Endothelial cell of hepatic sinusoid (primary cell): ENCODE measurements around the gene MAGIX.
"Not testable (repeated sequence)": the region's sequence is repeated elsewhere in the genome, so short reads cannot be mapped to it uniquely, and the experiment has no call there.

Experiments used
- in situ Hi-C: cut with HindIII; loops from 2 replicates; pipeline ENCODE4 v1.10.0; 2017; ENCODE audit warnings: low sequenced_read_pairs

MAGIX gene

GRCh38 chrX:49162620-49163019 lies at the start of gene MAGIX:
TSS of gene MAGIX (plus strand) at chrX:49162758. CDS start at chrX:49162890, 132 bp downstream.
- in situ Hi-C loops = no loop called here

- in situ Hi-C loops = no loop called here
These were observed 46.5 kb upstream of the MAGIX start for GRCh38 chrX:49116076-49116475.

- in situ Hi-C loops = no loop called here
These were observed 45.8 kb upstream of the MAGIX start for GRCh38 chrX:49116716-49117115.

- in situ Hi-C loops = no loop called here
These were observed 45.0 kb upstream of the MAGIX start for GRCh38 chrX:49117581-49117980.

GRCh38 chrX:49120091-49120490 lies 42.5 kb upstream of the MAGIX start:
- in situ Hi-C loops = no loop called here

GRCh38 chrX:49122499-49122898 lies 40.1 kb upstream of the MAGIX start:
- in situ Hi-C loops = no loop called here

- in situ Hi-C loops = not testable (repeated sequence)
These were observed 34.8 kb upstream of the MAGIX start for GRCh38 chrX:49127742-49128258.

- in situ Hi-C loops = no loop called here
These were observed 33.1 kb upstream of the MAGIX start for GRCh38 chrX:49129427-49129826.

- in situ Hi-C loops = not testable (repeated sequence)
These were observed 30.3 kb upstream of the MAGIX start for GRCh38 chrX:49132275-49132674.

GRCh38 chrX:49133759-49134158 lies 28.8 kb upstream of the MAGIX start:
- in situ Hi-C loops = no loop called here

- in situ Hi-C loops = no loop called here
These were observed 25.1 kb upstream of the MAGIX start for GRCh38 chrX:49137492-49137891.

GRCh38 chrX:49139713-49140112 lies 22.8 kb upstream of the MAGIX start:
- in situ Hi-C loops = no loop called here

GRCh38 chrX:49142264-49142663 lies 20.3 kb upstream of the MAGIX start:
- in situ Hi-C loops = not testable (repeated sequence)

GRCh38 chrX:49143154-49143553 lies 19.4 kb upstream of the MAGIX start:
- in situ Hi-C loops = not testable (repeated sequence)

- in situ Hi-C loops = no loop called here
These were observed 15.3 kb upstream of the MAGIX start for GRCh38 chrX:49147282-49147681.

GRCh38 chrX:49147936-49148335 lies 14.6 kb upstream of the MAGIX start:
- in situ Hi-C loops = no loop called here

- in situ Hi-C loops = not testable (repeated sequence)
These were observed 14.0 kb upstream of the MAGIX start for GRCh38 chrX:49148390-49149100.

GRCh38 chrX:49149291-49149690 lies 13.3 kb upstream of the MAGIX start:
- in situ Hi-C loops = not testable (repeated sequence)

GRCh38 chrX:49153467-49153866 lies 9.1 kb upstream of the MAGIX start:
- in situ Hi-C loops = loop anchor here (10.0 kb wide), 1 partner anchor 101 kb away; no protein-coding TSS in a partner anchor

- in situ Hi-C loops = loop anchor here (10.0 kb wide), 1 partner anchor 99 kb away; no protein-coding TSS in a partner anchor
These were observed 7.2 kb upstream of the MAGIX start for GRCh38 chrX:49155243-49155899.

- in situ Hi-C loops = loop anchor here (10.0 kb wide), 1 partner anchor 99 kb away; no protein-coding TSS in a partner anchor
These were observed 6.4 kb upstream of the MAGIX start for GRCh38 chrX:49155900-49156837.
